Prostate gland (tissue), 2 donors: ENCODE measurements around the gene RAB43. TPM values are rescaled to one million over a fixed set of nuclear protein-coding genes. Genes with fewer than 3 reads are reported as not detected.
"Not testable (repeated sequence)": the region's sequence is repeated elsewhere in the genome, so short reads cannot be mapped to it uniquely, and the experiment has no call there.

Source experiments
- DNase-seq: peaks from one replicate; pipeline ENCODE4 v3.0.0-alpha.2; 2019; ENCODE audit warnings: low spot score
- H3K27ac ChIP-seq, 2 donors: fragments of 200-600 bp; sonication (generic); 2 replicates each; pipeline ENCODE4 v1.5.1; 2017 to 2019
- H3K27me3 ChIP-seq: fragments of 200-600 bp; sonication (generic); replicated peaks from 2 replicates; pipeline ENCODE4 v1.5.1; 2019; ENCODE audit not compliant: insufficient read depth
- H3K36me3 ChIP-seq, 2 donors: fragments of 200-600 bp; sonication (generic); 1 replicate in 1 of 2; 2 replicates in 1 of 2; pipeline versions ENCODE4 v1.5.1 to v1.8.1; 2017 to 2019
- H3K4me1 ChIP-seq: fragments of 200-600 bp; sonication (generic); replicated peaks from 2 replicates; pipeline ENCODE4 v1.5.1; 2019
- H3K4me3 ChIP-seq, 2 donors: fragments of 200-600 bp; sonication (generic); 2 replicates each; pipeline ENCODE4 v1.5.1; 2017 to 2019
- H3K9me3 ChIP-seq: fragments of 200-600 bp; sonication (generic); 2 replicates; pipeline ENCODE4 v1.5.1; 2017
- POLR2A ChIP-seq: fragments of 450-650 bp; IDR thresholded peaks from one replicate; pipeline ENCODE4 v1.6.1; 2016; ENCODE audit warnings: antibody characterized with exemption, mild to moderate bottlenecking
- POLR2AphosphoS5 ChIP-seq: sonication (generic); formaldehyde crosslinking; IDR thresholded peaks from one replicate; pipeline ENCODE4 v1.6.1; 2017; ENCODE audit warnings: antibody characterized with exemption
- WGBS: methylation state at CpG from one replicate; pipeline ENCODE4 v1.1.5; 2018; 5-methylcytosine and 5-hydroxymethylcytosine counted together
- intact Hi-C: fragments of 100-400 bp; cut with DNase I; formaldehyde crosslinking; loops from one replicate; pipeline ENCODE4 v1.14.2; 2022
- total RNA-seq, 2 donors: library from RNA; depleted of rRNA; stranded (reverse); fragments of >200 nt; gene quantifications; one replicate each; pipeline ENCODE4 v1.1.0, GENCODE V29; 2016
- TF ChIP-seq, protein P1 (sequence below), 4 experiments: fragments of 200-600 bp in 2 of 4; fragments of 450-650 bp in 2 of 4; sonication (generic) in 2 of 4; IDR thresholded peaks; 1 replicate in 3 of 4; 2 replicates in 1 of 4; pipeline ENCODE4 v1.5.1; 2016 to 2019; ENCODE audit warnings: antibody characterized with exemption in 4 of 4, mild to moderate bottlenecking in 2 of 4, moderate library complexity in 2 of 4

Gene RAB43
- total RNA-seq, 2 donors from 2014 or later: 35.9 to 52.3 TPM

- no peak overlapping the region for H3K27ac ChIP-seq
- no peaks in the 10 kb centered on the region for H3K9me3 ChIP-seq
- no peaks in the 10 kb centered on the region for H3K36me3 ChIP-seq
- H3K4me1 ChIP-seq: peaks cover 11% of the 10 kb centered on the region
- DNase-seq: no peak
- intact Hi-C loops: no loop called here
- no peaks in the 10 kb centered on the region for H3K27me3 ChIP-seq
- no peak overlapping the region for H3K4me3 ChIP-seq
- WGBS: 90% methylated on average over 6 of the region's 6 CpGs
- TF ChIP-seq, protein P1, sequence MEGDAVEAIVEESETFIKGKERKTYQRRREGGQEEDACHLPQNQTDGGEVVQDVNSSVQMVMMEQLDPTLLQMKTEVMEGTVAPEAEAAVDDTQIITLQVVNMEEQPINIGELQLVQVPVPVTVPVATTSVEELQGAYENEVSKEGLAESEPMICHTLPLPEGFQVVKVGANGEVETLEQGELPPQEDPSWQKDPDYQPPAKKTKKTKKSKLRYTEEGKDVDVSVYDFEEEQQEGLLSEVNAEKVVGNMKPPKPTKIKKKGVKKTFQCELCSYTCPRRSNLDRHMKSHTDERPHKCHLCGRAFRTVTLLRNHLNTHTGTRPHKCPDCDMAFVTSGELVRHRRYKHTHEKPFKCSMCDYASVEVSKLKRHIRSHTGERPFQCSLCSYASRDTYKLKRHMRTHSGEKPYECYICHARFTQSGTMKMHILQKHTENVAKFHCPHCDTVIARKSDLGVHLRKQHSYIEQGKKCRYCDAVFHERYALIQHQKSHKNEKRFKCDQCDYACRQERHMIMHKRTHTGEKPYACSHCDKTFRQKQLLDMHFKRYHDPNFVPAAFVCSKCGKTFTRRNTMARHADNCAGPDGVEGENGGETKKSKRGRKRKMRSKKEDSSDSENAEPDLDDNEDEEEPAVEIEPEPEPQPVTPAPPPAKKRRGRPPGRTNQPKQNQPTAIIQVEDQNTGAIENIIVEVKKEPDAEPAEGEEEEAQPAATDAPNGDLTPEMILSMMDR (IDR thresholded peaks at IDR 0.05): no peak
- TF ChIP-seq POLR2AphosphoS5 (no peak), POLR2A (no peak)
Measured at GRCh38 chr3:129114455-129114854, 7.1 kb downstream of the RAB43 start.

DNA sequence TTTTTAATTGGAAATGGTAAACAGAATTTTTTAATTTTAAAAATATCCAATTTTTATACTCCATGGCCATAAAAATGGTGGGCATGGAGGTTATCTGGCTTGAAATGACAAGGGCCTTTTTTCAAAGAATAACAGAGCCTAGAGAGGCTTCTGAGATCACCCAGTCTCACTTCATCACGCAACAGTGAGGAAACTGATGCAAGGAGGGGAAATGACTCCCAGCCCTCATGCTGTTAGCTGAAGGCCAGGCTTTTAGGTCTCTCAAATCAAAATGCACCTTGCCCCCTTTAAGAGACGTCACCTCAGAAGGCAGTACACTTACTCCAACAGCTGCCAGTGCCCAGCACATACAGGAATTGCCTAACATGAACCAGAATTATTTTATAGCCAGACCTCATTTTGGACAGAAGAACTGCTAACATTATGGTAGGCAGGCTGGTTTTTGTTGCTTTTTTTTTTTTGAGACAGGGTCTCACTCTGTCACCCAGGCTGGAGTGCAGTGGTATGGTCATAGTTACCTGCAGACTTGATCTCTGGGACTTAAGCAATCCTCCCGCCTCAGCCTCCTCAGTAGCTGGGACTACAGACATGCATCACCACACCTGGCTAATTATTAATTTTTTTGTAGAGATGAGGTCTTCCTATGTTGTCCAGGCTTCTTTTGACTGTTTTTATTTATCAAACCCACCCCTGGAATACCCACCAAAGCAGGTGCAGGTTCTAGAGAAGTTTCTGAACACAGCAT lies 9.1 kb downstream of the RAB43 start:
- Histone ChIP-seq H3K4me3 (no peak overlapping the region), H3K36me3 (no peaks in the 10 kb centered on the region), H3K27ac (no peak overlapping the region), H3K4me1 (peaks cover 7% of the 10 kb centered on the region), H3K27me3 (no peaks in the 10 kb centered on the region), H3K9me3 (no peaks in the 10 kb centered on the region)
- DNase-seq: no peak
- 97% methylated on average over 3 of the region's 3 CpGs for WGBS
- intact Hi-C loops: no loop called here
- TF ChIP-seq, protein P1 (IDR thresholded peaks at IDR 0.05): no peak
- TF ChIP-seq POLR2AphosphoS5: no peak
- no peak for TF ChIP-seq POLR2A

- H3K27ac ChIP-seq, H3K27me3 ChIP-seq, H3K36me3 ChIP-seq, intact Hi-C loops, H3K9me3 ChIP-seq, DNase-seq, H3K4me3 ChIP-seq, H3K4me1 ChIP-seq: not testable (repeated sequence)
- WGBS: 94% methylated on average over 10 of the region's 10 CpGs
Measured at GRCh38 chr3:129111076-129111780, 10.4 kb downstream of the RAB43 start.

DNA sequence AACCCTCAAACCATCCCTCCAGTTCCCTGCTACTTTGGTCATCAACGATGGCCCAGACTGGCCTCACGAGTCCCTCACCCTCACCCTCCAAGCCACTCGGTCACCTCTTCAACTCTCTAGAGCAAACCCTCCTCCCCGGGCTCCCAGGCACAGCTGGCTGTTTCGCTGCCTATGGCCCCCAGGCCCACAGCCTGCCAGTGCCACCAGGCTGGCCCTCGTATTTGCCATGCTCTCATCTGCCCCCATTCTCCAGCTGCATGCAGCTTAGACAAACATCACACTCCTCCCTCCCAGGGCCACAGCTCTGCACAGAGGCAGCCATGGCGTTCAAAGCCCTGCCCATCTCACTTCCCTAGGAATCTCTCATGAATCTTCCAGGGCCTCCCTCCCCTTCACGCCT lies 13.8 kb downstream of the RAB43 start:
- no peak for DNase-seq
- Histone ChIP-seq H3K27ac (no peak overlapping the region), H3K9me3 (no peaks in the 10 kb centered on the region), H3K36me3 (no peaks in the 10 kb centered on the region), H3K4me3 (no peak overlapping the region), H3K27me3 (no peaks in the 10 kb centered on the region), H3K4me1 (no peaks in the 10 kb centered on the region)
- intact Hi-C loops: no loop called here
- no peak for TF ChIP-seq POLR2A
- TF ChIP-seq POLR2AphosphoS5: no peak
- TF ChIP-seq, protein P1 (IDR thresholded peaks at IDR 0.05): no peak
- WGBS: 88% methylated on average over 8 of the region's 8 CpGs

DNA sequence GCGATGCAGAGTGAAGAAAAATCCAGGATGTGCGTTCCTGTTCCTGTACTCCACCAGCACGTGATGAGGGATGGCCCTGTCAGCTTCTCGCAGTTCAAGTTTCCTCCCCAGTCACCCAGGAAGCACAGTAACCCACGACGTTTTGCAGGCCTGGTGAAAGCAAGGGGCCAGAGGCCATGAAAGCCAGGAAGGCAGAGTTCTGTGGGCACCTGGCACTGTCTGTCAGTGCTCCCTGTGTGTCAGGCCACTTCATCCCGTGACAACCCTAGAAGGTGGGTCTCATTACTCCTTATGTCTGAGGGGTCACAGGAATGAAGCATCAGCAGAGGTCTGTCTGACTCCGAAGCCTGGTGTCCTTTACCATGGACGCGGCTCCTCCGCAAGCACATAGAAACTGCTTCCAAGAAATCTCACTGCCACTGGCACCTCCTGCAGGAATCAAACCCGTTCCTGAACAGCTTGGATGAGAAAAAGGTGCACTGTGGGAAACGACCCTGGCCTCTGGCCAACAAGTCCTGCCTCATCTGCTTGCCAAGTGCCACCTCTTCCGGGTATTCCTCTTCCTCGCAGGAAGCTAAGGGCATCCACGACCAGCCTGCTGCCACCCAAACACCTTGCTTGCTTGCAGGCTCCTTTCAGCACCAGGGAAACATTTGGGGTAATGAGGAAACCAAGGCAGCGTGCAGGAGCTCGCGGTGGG lies 14.6 kb downstream of the RAB43 start:
- intact Hi-C loops: no loop called here
- Histone ChIP-seq H3K9me3 (no peaks in the 10 kb centered on the region), H3K4me1 (no peaks in the 10 kb centered on the region), H3K36me3 (no peaks in the 10 kb centered on the region), H3K27me3 (no peaks in the 10 kb centered on the region), H3K4me3 (no peak overlapping the region), H3K27ac (no peak overlapping the region)
- no peak for DNase-seq
- 66% methylated on average over 19 of the region's 19 CpGs for WGBS
- TF ChIP-seq, protein P1 (IDR thresholded peaks at IDR 0.05): no peak
- TF ChIP-seq POLR2AphosphoS5 (no peak), POLR2A (no peak)
